Small intestine (tissue), 7 donors: ENCODE measurements around the gene C1orf21. TPM values are rescaled to one million over a fixed set of nuclear protein-coding genes. Genes with fewer than 3 reads are reported as not detected.
A peak's percentile ranks its signal among the peaks of the same experiment; 100 is the strongest.

Experiments
- DNase-seq, 2 donors: peaks; one replicate each; pipeline versions ENCODE4 v3.0.0 to v3.0.0-alpha.2; 2013
- FAIRE-seq: peaks from 2 replicates; lab custom pipeline; 2012; peaks lifted over from hg19 to GRCh38; lab: Jason Lieb, UNC
- H3K27ac ChIP-seq, 3 donors: one replicate each; pipeline ENCODE4 v1.5.1; 2013; ENCODE audit warnings: low read length in 2 of 3, mild to moderate bottlenecking in 2 of 3, control low read depth in 1 of 3, inconsistent platforms in 1 of 3, low read depth in 1 of 3, moderate library complexity in 1 of 3
- H3K27me3 ChIP-seq, 3 donors: one replicate each; pipeline ENCODE4 v1.6.1; 2013; ENCODE audit warnings: low read length in 3 of 3, inconsistent platforms in 1 of 3; ENCODE audit not compliant: control insufficient read depth in 3 of 3, insufficient read depth in 3 of 3
- H3K36me3 ChIP-seq, 3 donors: one replicate each; pipeline ENCODE4 v1.6.1; 2013; ENCODE audit warnings: low read length in 3 of 3, inconsistent platforms in 1 of 3, low read depth in 1 of 3, mild to moderate bottlenecking in 1 of 3, moderate library complexity in 1 of 3; ENCODE audit not compliant: control insufficient read depth in 3 of 3, insufficient read depth in 2 of 3
- H3K4me1 ChIP-seq, 3 donors: one replicate each; pipeline ENCODE4 v1.6.1; 2013; ENCODE audit warnings: low read length in 2 of 3, inconsistent platforms in 1 of 3, low read depth in 1 of 3, mild to moderate bottlenecking in 1 of 3, moderate library complexity in 1 of 3; ENCODE audit not compliant: control insufficient read depth in 3 of 3, insufficient read depth in 2 of 3
- H3K4me3 ChIP-seq, 3 donors: one replicate each; pipeline ENCODE4 v1.5.1; 2013; ENCODE audit warnings: low read length in 3 of 3, control low read depth in 1 of 3, inconsistent platforms in 1 of 3, low read depth in 1 of 3, mild to moderate bottlenecking in 1 of 3, moderate library complexity in 1 of 3
- H3K9me3 ChIP-seq, 2 donors: one replicate each; pipeline ENCODE4 v1.6.1; 2013; ENCODE audit warnings: low read depth in 1 of 2, low read length in 1 of 2; ENCODE audit not compliant: control insufficient read depth in 2 of 2, insufficient read depth in 1 of 2
- WGBS, 3 donors: extraction: QIAGEN DNeasy Blood & Tissue Kit; methylation state at CpG; one replicate each; pipeline ENCODE4 v1.1.7; 2013; 5-methylcytosine and 5-hydroxymethylcytosine counted together
- polyA plus RNA-seq, 4 donors: library from polyadenylated mRNA; stranded (reverse) in 3 of 4; unstranded in 1 of 4; fragments of 200-250 nt in 3 of 4; fragments of 120-200 nt in 1 of 4; gene quantifications; one replicate each; pipeline versions ENCODE4 v1.2.1 to v1.2.3, GENCODE V29; 2013
- donor health status: healthy with polysubstance abuse.
- donor health status: control.
- donor health status: control.
- donor health status: Bipolar disorder and iron deficiency.
- donor health status: healthy.

Gene C1orf21
- polyA plus RNA-seq, 4 donors = 36.5 to 78.3 (median 58.9) TPM

DNA sequence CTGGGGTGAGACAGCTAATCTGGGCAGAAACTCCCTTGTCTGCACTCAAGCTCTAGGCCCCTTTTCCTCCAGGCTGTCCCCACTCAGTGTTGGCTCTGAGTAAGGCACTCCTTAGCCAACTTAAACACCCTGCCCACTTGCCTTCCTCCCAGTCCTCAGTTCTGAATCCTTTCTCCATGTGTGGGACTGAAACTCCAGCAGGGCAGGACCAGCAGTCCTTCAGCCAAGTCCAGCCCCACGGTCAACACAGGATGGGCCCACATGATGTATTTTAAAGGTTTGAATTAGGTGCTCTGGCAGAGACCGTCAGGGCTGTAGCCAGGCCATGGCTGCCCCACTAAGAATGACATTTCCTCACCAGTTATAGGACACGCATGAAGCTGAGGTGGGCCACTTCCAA is 260.0 kb downstream of the C1orf21 start:
- Histone ChIP-seq H3K27ac (no peak overlapping the region), H3K9me3 (peaks cover 0 to 11% of the 10 kb centered on the region in 2 donors), H3K27me3 (no peaks in the 10 kb centered on the region), H3K4me1 (no peaks in the 10 kb centered on the region), H3K4me3 (no peak overlapping the region), H3K36me3 (no peaks in the 10 kb centered on the region)
- FAIRE-seq = no peak
- DNase-seq = no peak
- WGBS, 3 donors = 88 to 96% (median 90%) methylated on average over 3 of the region's 3 CpGs

DNA sequence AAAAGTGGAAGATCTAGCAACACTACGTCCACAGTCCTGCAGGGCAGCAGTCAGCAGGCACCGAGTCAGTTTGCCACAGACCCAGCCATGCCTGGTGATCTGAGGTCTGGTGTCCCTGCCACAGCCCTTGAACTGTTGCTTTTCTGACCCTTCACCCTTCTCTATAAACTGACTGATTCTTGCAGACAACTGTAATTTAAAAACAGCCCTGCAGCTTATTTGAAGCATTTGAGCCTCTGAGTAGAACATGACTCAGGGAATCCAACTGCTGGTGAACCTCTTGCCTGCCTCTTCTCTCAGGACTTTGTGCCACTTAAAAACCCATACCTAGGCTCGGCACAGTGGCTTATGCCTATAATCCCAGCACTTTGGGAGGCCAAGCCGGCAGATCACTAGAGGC is 260.6 kb downstream of the C1orf21 start:
- no peak overlapping the region for H3K4me3 ChIP-seq
- no peaks in the 10 kb centered on the region for H3K36me3 ChIP-seq
- no peak for FAIRE-seq
- peaks cover 0 to 11% of the 10 kb centered on the region in 2 donors for H3K9me3 ChIP-seq
- no peak for DNase-seq
- no peaks in the 10 kb centered on the region for H3K27me3 ChIP-seq
- 86 to 93% (median 92%) methylated on average over 4 of the region's 4 CpGs for WGBS, 3 donors
- H3K27ac ChIP-seq = no peak overlapping the region
- H3K4me1 ChIP-seq = no peaks in the 10 kb centered on the region

- H3K36me3 ChIP-seq = no peaks in the 10 kb centered on the region
- FAIRE-seq (no peak), DNase-seq (no peak)
- H3K9me3 ChIP-seq = peaks cover 0 to 11% of the 10 kb centered on the region in 2 donors
- H3K4me3 ChIP-seq = no peak overlapping the region
- 89 to 93% (median 90%) methylated on average over 4 of the region's 4 CpGs for WGBS, 3 donors
- H3K4me1 ChIP-seq = no peaks in the 10 kb centered on the region
- H3K27ac ChIP-seq = no peak overlapping the region
- no peaks in the 10 kb centered on the region for H3K27me3 ChIP-seq
Measured at GRCh38 chr1:184648160-184648855, 261.5 kb downstream of the C1orf21 start.

DNA sequence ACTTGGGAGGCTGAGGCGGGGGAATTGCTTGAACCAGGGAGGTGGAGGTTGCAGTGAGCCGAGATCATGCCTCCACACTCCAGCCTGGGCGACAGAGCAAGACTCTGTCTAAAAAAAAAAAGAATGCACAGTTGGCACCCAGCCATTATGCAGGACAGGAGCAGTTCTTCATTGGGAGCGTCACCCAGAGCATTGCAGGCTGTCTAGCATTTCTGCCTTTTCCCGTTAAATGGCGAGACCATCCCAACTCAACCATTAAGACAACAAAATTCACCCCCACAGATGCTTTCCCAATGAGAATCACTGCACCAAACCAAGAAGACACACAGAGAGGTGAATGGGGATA is 262.0 kb downstream of the C1orf21 start:
- no peaks in the 10 kb centered on the region for H3K36me3 ChIP-seq
- no peak overlapping the region for H3K27ac ChIP-seq
- no peaks in the 10 kb centered on the region for H3K4me1 ChIP-seq
- H3K9me3 ChIP-seq = peaks cover 0 to 11% of the 10 kb centered on the region in 2 donors
- H3K27me3 ChIP-seq = no peaks in the 10 kb centered on the region
- DNase-seq (no peak), FAIRE-seq (no peak)
- 84 to 97% (median 88%) methylated on average over 6 of the region's 6 CpGs for whole genome bisulfite sequencing, 3 donors
- no peak overlapping the region for H3K4me3 ChIP-seq

DNA sequence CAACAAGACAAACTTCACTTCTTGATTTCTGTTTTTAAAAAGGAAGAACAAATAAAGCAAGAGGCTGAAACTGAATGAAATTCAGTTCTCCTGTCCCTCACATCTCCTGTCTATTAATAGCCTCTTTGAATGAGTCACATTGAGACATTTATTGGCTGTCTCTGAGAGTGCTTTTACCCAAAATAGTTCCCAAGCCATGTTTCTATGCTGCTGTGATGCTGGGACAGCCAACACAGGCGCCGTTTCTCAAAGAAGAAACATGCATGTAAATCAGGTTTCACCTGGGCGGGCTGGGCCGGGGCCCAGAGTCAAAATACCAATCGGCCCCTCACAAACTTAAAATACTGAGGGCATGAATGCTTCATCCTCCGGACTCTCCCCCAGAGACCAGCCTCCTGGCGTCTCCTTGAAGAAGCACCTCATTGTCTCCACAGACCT is 262.6 kb downstream of the C1orf21 start:
- H3K4me1 ChIP-seq = no peaks in the 10 kb centered on the region

GRCh38 chr1:184650177-184650866 is 263.5 kb downstream of the C1orf21 start:
- Histone ChIP-seq H3K27me3 (no peaks in the 10 kb centered on the region), H3K9me3 (peaks cover 0 to 11% of the 10 kb centered on the region in 2 donors), H3K36me3 (no peaks in the 10 kb centered on the region), H3K27ac (no peak overlapping the region), H3K4me3 (no peak overlapping the region), H3K4me1 (no peaks in the 10 kb centered on the region)
- 67 to 74% (median 71%) methylated on average over 5 of the region's 5 CpGs for WGBS, 3 donors
- FAIRE-seq = no peak
- peak in 1 of 2 donors; percentile 7 for DNase-seq

More for the DNA sequence above, 262.6 kb downstream of the C1orf21 start:
- DNase-seq = no peak
- WGBS, 3 donors = 81 to 94% (median 89%) methylated on average over 7 of the region's 7 CpGs
- Histone ChIP-seq H3K27me3 (no peaks in the 10 kb centered on the region), H3K4me3 (no peak overlapping the region), H3K27ac (peak overlapping the region in 1 of 3 donors; percentile 46), H3K36me3 (no peaks in the 10 kb centered on the region), H3K9me3 (peaks cover 0 to 11% of the 10 kb centered on the region in 2 donors)
- FAIRE-seq = no peak

- H3K36me3 ChIP-seq = no peaks in the 10 kb centered on the region
- no peak overlapping the region for H3K4me3 ChIP-seq
- FAIRE-seq (no peak), DNase-seq (no peak)
- no peaks in the 10 kb centered on the region for H3K4me1 ChIP-seq
- H3K27ac ChIP-seq = no peak overlapping the region
- H3K9me3 ChIP-seq = no peaks in the 10 kb centered on the region
- no peaks in the 10 kb centered on the region for H3K27me3 ChIP-seq
Measured at GRCh38 chr1:184655185-184655584, 268.4 kb downstream of the C1orf21 start.

GRCh38 chr1:184656221-184656620 is 269.4 kb downstream of the C1orf21 start:
- no peak for FAIRE-seq
- Histone ChIP-seq H3K4me1 (no peaks in the 10 kb centered on the region), H3K36me3 (no peaks in the 10 kb centered on the region), H3K27ac (no peak overlapping the region), H3K27me3 (no peaks in the 10 kb centered on the region), H3K9me3 (no peaks in the 10 kb centered on the region), H3K4me3 (no peak overlapping the region)
- DNase-seq = no peak
- 87 to 96% (median 89%) methylated on average over 2 of the region's 2 CpGs for WGBS, 3 donors
